ENCODE measurements around the gene NXPE4.

Gene NXPE4

DNA sequence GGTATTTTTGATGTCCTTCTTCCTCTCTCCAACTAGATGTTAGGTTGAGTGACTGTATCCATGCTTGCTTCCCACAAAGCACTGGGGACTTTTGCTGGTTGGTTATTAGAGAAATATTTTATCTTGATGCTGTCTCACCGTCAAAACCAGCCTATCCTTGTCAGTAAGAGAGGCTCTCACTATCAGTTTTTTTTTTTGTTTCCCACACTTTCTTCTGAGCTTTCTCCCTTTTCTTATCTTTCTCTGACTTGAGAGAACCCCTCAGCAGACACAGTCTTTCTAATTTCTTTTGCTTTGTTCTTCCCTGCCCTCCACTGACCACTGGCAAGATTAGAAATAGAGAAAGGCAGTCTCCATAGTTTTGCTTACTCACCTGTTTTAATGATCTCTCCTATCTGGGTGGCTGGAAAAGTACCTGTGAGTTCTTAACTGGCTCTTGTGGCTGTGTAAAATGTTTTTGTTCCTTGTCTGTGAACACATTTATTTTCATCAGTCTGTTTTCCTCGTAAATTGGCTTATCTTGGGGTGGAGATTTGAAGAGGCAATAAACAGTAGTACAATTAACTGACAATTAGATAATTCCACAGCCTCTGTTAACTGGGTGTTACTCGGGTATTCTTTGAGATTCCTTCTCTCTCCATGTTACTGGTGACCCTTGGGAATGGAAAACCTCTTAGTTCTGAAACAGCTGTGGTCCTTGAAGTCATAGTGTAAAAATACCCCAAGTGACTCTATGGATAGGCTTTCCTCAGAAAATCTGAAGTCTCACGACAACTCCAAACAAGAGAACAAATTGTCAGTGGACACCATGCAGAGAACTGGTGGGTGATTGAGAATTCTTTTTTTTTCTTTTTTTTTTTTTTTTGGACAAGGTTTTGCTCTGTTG lies 35.9 kb downstream of the NXPE4 start, which contains the start of gene NXPE1:
TSS of gene NXPE1 (minus strand) at position 457 of the 886 bp plus-strand sequence. CDS start 8,680 bp downstream, outside the sequence.
- DNase-seq = no peak

DNA sequence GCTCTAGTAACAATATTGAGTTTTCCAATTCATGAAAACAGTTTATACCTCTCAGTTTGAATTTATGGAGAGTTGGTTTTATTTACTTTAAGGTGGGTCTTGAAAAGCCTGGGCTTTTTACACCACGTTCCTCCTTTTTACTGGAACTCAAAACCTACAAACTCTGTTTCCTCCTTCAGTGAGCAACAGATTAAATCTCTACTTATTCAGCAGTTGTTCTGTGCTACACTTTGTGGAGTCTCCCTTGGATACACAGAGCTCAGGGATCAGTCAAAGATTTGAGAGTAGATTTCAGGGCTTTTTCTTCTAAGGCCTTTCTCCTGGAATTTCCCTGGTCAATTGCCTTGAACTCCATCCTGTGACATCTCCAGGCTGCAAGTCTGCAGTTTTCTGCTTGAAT lies 39.5 kb downstream of the NXPE4 start:
- no peak for DNase-seq

- no peak for DNase-seq
Measured at GRCh38 chr11:114553642-114554041, 41.9 kb downstream of the NXPE4 start.

DNA sequence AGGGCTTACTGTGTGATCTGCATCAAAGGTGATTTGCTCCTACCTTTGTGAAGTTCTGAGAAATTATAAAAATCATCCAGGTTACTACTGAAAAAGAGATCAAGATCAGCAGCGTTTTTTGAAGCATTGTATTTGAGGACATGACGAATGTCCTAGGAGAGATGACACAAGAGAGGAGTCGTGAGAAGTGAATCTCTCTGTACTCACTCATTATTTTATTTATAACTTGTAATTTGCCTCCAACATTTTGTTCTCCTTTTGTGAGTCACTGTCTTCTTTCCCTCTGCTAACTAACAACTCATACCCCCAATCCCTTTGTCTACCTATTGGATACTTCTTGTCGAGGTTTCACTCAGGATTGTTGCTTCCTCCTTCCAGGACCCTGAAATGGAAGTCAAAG lies 44.5 kb downstream of the NXPE4 start:
- DNase-seq = no peak

GRCh38 chr11:114525682-114526081 lies 69.9 kb downstream of the NXPE4 start:
- DNase-seq = no peak

DNA sequence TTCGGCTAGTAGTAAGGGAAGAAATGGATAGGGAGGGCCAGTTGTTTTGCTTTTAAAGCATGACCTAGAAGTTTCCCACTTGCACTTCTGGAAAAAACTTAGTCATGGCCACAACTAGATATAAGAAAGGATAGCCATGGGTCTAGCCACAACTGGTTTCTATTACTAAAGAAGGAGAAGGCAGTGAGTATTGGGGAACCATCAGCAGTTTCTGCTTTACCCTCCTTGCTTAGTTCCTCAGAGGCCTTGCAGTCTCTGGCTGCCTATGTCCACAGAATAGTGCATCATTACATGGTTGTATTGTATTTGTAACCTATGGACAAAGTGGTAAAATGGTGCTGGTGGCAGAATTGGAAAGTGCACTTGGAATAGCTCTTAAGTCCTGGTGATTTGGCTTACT lies 71.5 kb downstream of the NXPE4 start:
- DNase-seq = no peak

GRCh38 chr11:114522818-114523217 lies 72.8 kb downstream of the NXPE4 start:
- DNase-seq = no peak
